HG02852 (cell line): ENCODE data around the gene FAM151B.
"Not testable (repeated sequence)": the region's sequence is repeated elsewhere in the genome, so short reads cannot be mapped to it uniquely, and the experiment has no call there.

Experiments
- ATAC-seq: cut with Tn5 transposase; IDR thresholded peaks from one replicate; pipeline ENCODE4 v1.9.1; 2021; ENCODE audit warnings: mild to moderate bottlenecking, moderate library complexity; ENCODE audit not compliant: unreplicated experiment

The FAM151B gene

GRCh38 chr5:80487829-80488721, at the start of gene FAM151B:
Gene FAM151B, plus strand, starts transcription at chr5:80488100. Its CDS starts 24 bp downstream, at chr5:80488124.
- ATAC-seq: peak; percentile 82

GRCh38 chr5:80438739-80439138, 49.2 kb upstream of the FAM151B start:
- ATAC-seq: no peak

GRCh38 chr5:80439213-80439612, 48.7 kb upstream of the FAM151B start:
- no peak for ATAC-seq

GRCh38 chr5:80442742-80443141, 45.2 kb upstream of the FAM151B start:
- ATAC-seq: no peak

- no peak for ATAC-seq
Observed at GRCh38 chr5:80453366-80453765, 34.5 kb upstream of the FAM151B start.

GRCh38 chr5:80463269-80463668, 24.6 kb upstream of the FAM151B start:
- ATAC-seq: no peak

- no peak for ATAC-seq
Observed at GRCh38 chr5:80466669-80467485, 21.0 kb upstream of the FAM151B start.

GRCh38 chr5:80468131-80468530, 19.8 kb upstream of the FAM151B start:
- ATAC-seq: no peak

- ATAC-seq: not testable (repeated sequence)
Observed at GRCh38 chr5:80470631-80471030, 17.3 kb upstream of the FAM151B start.

- ATAC-seq: no peak
Observed at GRCh38 chr5:80474929-80475328, 13.0 kb upstream of the FAM151B start.

GRCh38 chr5:80479713-80480112, 8.2 kb upstream of the FAM151B start:
- ATAC-seq: no peak

- ATAC-seq: no peak
Observed at GRCh38 chr5:80480354-80480753, 7.5 kb upstream of the FAM151B start.

GRCh38 chr5:80481019-80481893, 6.6 kb upstream of the FAM151B start:
- ATAC-seq: peak; percentile 56

GRCh38 chr5:80482578-80482977, 5.3 kb upstream of the FAM151B start:
- ATAC-seq: no peak

GRCh38 chr5:80483636-80484232, 4.2 kb upstream of the FAM151B start:
- ATAC-seq: no peak

GRCh38 chr5:80487444-80487828, 464 bp upstream of the FAM151B start:
- no peak for ATAC-seq

GRCh38 chr5:80491296-80491695, 3.4 kb downstream of the FAM151B start:
- ATAC-seq: no peak

GRCh38 chr5:80492741-80493140, 4.8 kb downstream of the FAM151B start:
- no peak for ATAC-seq

- ATAC-seq: not testable (repeated sequence)
Observed at GRCh38 chr5:80493443-80493842, 5.5 kb downstream of the FAM151B start.

- ATAC-seq: no peak
Observed at GRCh38 chr5:80495891-80496290, 8.0 kb downstream of the FAM151B start.
